B cell (primary cell): ENCODE results near the gene LIMD2.

Experiments
- EZH2 ChIP-seq: IDR thresholded peaks from 2 replicates; pipeline ENCODE4 v1.6.1; 2012; ENCODE audit warnings: borderline replicate concordance, low read depth, mild to moderate bottlenecking, moderate library complexity, low read length; ENCODE audit not compliant: insufficient read depth, poor library complexity, severe bottlenecking
- TF ChIP-seq, protein P1 (sequence below): fragments of 200-600 bp; IDR thresholded peaks from one replicate; pipeline ENCODE4 v1.8.0; 2022; ENCODE audit warnings: antibody characterized with exemption, mild to moderate bottlenecking

DNA sequence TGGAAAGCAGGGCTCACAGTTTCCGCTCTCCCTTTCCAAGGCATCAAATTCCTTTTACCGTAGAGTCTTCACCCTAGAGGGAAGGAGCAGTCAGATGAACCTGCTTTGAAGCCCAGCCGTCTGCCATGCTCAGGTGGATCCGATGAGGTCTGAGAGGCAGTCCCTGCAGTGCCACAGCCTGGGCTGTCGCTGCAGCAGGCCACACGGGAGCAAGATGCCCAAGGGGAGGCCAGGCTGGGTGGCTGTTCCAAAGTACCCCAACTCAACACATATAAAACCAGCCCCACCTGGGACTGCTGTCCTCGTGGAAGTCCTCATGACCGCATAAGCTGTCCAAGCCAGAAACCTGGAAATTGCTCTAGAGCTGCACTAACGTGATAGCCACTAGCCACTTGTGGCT is 4.9 kb upstream of the LIMD2 start:
- TF ChIP-seq, protein P1, sequence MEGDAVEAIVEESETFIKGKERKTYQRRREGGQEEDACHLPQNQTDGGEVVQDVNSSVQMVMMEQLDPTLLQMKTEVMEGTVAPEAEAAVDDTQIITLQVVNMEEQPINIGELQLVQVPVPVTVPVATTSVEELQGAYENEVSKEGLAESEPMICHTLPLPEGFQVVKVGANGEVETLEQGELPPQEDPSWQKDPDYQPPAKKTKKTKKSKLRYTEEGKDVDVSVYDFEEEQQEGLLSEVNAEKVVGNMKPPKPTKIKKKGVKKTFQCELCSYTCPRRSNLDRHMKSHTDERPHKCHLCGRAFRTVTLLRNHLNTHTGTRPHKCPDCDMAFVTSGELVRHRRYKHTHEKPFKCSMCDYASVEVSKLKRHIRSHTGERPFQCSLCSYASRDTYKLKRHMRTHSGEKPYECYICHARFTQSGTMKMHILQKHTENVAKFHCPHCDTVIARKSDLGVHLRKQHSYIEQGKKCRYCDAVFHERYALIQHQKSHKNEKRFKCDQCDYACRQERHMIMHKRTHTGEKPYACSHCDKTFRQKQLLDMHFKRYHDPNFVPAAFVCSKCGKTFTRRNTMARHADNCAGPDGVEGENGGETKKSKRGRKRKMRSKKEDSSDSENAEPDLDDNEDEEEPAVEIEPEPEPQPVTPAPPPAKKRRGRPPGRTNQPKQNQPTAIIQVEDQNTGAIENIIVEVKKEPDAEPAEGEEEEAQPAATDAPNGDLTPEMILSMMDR = no peak
- no peak for TF ChIP-seq EZH2
